IgD-negative memory B cell (primary cell): ENCODE measurements around the gene KANK2. TPM values are rescaled to one million over a fixed set of nuclear protein-coding genes. Genes with fewer than 3 reads are reported as not detected.
"Not testable (repeated sequence)": the region's sequence is repeated elsewhere in the genome, so short reads cannot be mapped to it uniquely, and the experiment has no call there.

Experiments used
- H3K27ac Mint-ChIP-seq, 3 donors: one replicate each; pipeline ENCODE4 v1.8.0; 2020 to 2022; ENCODE audit warnings: mild to moderate bottlenecking in 3 of 3, mixed read lengths in 3 of 3, moderate library complexity in 1 of 3
- H3K27me3 Mint-ChIP-seq: one replicate; pipeline ENCODE4 v1.8.0; 2021; ENCODE audit warnings: mixed read lengths
- H3K36me3 Mint-ChIP-seq: one replicate; pipeline ENCODE4 v1.8.0; 2020; ENCODE audit warnings: mild to moderate bottlenecking, mixed read lengths
- H3K4me1 Mint-ChIP-seq, 3 donors: one replicate each; pipeline ENCODE4 v1.8.0; 2020 to 2022; ENCODE audit warnings: mixed read lengths in 3 of 3, mild to moderate bottlenecking in 1 of 3
- H3K4me3 Mint-ChIP-seq, 4 donors: one replicate each; pipeline ENCODE4 v1.8.0; 2020 to 2022; ENCODE audit warnings: mild to moderate bottlenecking in 4 of 4, mixed read lengths in 4 of 4, moderate library complexity in 3 of 4
- H3K9me3 Mint-ChIP-seq, 3 donors: one replicate each; pipeline ENCODE4 v1.8.0; 2020 to 2021; ENCODE audit warnings: mixed read lengths in 3 of 3, mild to moderate bottlenecking in 1 of 3
- polyA plus RNA-seq: library from polyadenylated mRNA; unstranded; fragments of 300-500 nt; fragmentation: Illumina TruSeq; gene quantifications from one replicate; pipeline ENCODE4 v1.2.3, GENCODE V29; 2021

The KANK2 gene
- polyA plus RNA-seq, 1 donor from 2014 or later: not detected

GRCh38 chr19:11138601-11139300, 58.6 kb downstream of the KANK2 start:
- H3K4me3 Mint-ChIP-seq: peak overlapping the region in 1 of 4 donors; percentile 74

GRCh38 chr19:11137542-11138384, 59.6 kb downstream of the KANK2 start:
- Mint-ChIP-seq H3K36me3 (peaks cover 2% of the 10 kb centered on the region), H3K27ac (peak overlapping the region in 1 of 3 donors; percentile 35), H3K4me1 (peaks cover 0 to 8% (median 0%) of the 10 kb centered on the region in 3 donors), H3K4me3 (peak overlapping the region in 2 of 4 donors; percentile 23 to 54), H3K9me3 (peaks cover 0 to 1% (median 0%) of the 10 kb centered on the region in 3 donors), H3K27me3 (peaks cover 29% of the 10 kb centered on the region)

More at GRCh38 chr19:11138601-11139300, 58.6 kb downstream of the KANK2 start:
- peaks cover 0 to 1% (median 0%) of the 10 kb centered on the region in 3 donors for H3K9me3 Mint-ChIP-seq
- no peak overlapping the region for H3K27ac Mint-ChIP-seq
- H3K27me3 Mint-ChIP-seq: peaks cover 29% of the 10 kb centered on the region
- peaks cover 0 to 8% (median 0%) of the 10 kb centered on the region in 3 donors for H3K4me1 Mint-ChIP-seq
- no peaks in the 10 kb centered on the region for H3K36me3 Mint-ChIP-seq

- Mint-ChIP-seq H3K27ac (no peak overlapping the region), H3K4me1 (peaks cover 0 to 8% (median 0%) of the 10 kb centered on the region in 3 donors), H3K27me3 (peaks cover 29% of the 10 kb centered on the region), H3K4me3 (peak overlapping the region in 2 of 4 donors; percentile 47 to 65), H3K36me3 (peaks cover 2% of the 10 kb centered on the region), H3K9me3 (peaks cover 0 to 1% (median 0%) of the 10 kb centered on the region in 3 donors)
Observed at GRCh38 chr19:11136400-11137101, 60.8 kb downstream of the KANK2 start.

GRCh38 chr19:11131471-11131870, 65.9 kb downstream of the KANK2 start:
- peaks cover 6% of the 10 kb centered on the region for H3K27me3 Mint-ChIP-seq
- H3K4me3 Mint-ChIP-seq: no peak overlapping the region
- peaks cover 2% of the 10 kb centered on the region for H3K36me3 Mint-ChIP-seq
- peaks cover 0 to 3% (median 0%) of the 10 kb centered on the region in 3 donors for H3K4me1 Mint-ChIP-seq
- no peak overlapping the region for H3K27ac Mint-ChIP-seq
- no peaks in the 10 kb centered on the region for H3K9me3 Mint-ChIP-seq

- peaks cover 2% of the 10 kb centered on the region for H3K27me3 Mint-ChIP-seq
- no peak overlapping the region for H3K4me3 Mint-ChIP-seq
- peaks cover 2% of the 10 kb centered on the region for H3K36me3 Mint-ChIP-seq
- peaks cover 0 to 3% (median 1%) of the 10 kb centered on the region in 3 donors for H3K4me1 Mint-ChIP-seq
- peak overlapping the region in 1 of 3 donors; percentile 16 for H3K27ac Mint-ChIP-seq
- no peaks in the 10 kb centered on the region for H3K9me3 Mint-ChIP-seq
Observed at GRCh38 chr19:11130824-11131455, 66.4 kb downstream of the KANK2 start.

- H3K9me3 Mint-ChIP-seq: no peaks in the 10 kb centered on the region
- peaks cover 0 to 3% (median 1%) of the 10 kb centered on the region in 3 donors for H3K4me1 Mint-ChIP-seq
- no peaks in the 10 kb centered on the region for H3K27me3 Mint-ChIP-seq
- H3K27ac Mint-ChIP-seq: peak overlapping the region in 1 of 3 donors; percentile 67
- H3K4me3 Mint-ChIP-seq: no peak overlapping the region
- no peaks in the 10 kb centered on the region for H3K36me3 Mint-ChIP-seq
Observed at GRCh38 chr19:11127905-11128304, 69.4 kb downstream of the KANK2 start.

GRCh38 chr19:11125994-11126685, 71.2 kb downstream of the KANK2 start:
- Mint-ChIP-seq H3K4me1 (peaks cover 0 to 2% (median 1%) of the 10 kb centered on the region in 3 donors), H3K9me3 (no peaks in the 10 kb centered on the region), H3K4me3 (no peak overlapping the region), H3K27me3 (no peaks in the 10 kb centered on the region), H3K27ac (no peak overlapping the region), H3K36me3 (no peaks in the 10 kb centered on the region)

- not testable (repeated sequence) for H3K4me3 Mint-ChIP-seq, H3K4me1 Mint-ChIP-seq, H3K27me3 Mint-ChIP-seq, H3K27ac Mint-ChIP-seq, H3K9me3 Mint-ChIP-seq, H3K36me3 Mint-ChIP-seq
Observed at GRCh38 chr19:11124157-11124556, 73.2 kb downstream of the KANK2 start.

- Mint-ChIP-seq H3K36me3 (no peaks in the 10 kb centered on the region), H3K4me3 (no peak overlapping the region), H3K4me1 (peaks cover 0 to 1% (median 0%) of the 10 kb centered on the region in 3 donors), H3K9me3 (no peaks in the 10 kb centered on the region), H3K27ac (no peak overlapping the region), H3K27me3 (no peaks in the 10 kb centered on the region)
Observed at GRCh38 chr19:11123114-11123513, 74.2 kb downstream of the KANK2 start.

- not testable (repeated sequence) for H3K36me3 Mint-ChIP-seq, H3K27ac Mint-ChIP-seq, H3K4me1 Mint-ChIP-seq, H3K27me3 Mint-ChIP-seq, H3K9me3 Mint-ChIP-seq, H3K4me3 Mint-ChIP-seq
Observed at GRCh38 chr19:11121963-11122362, 75.4 kb downstream of the KANK2 start.

GRCh38 chr19:11116507-11116906, 80.8 kb downstream of the KANK2 start:
- no peaks in the 10 kb centered on the region for H3K27me3 Mint-ChIP-seq
- no peaks in the 10 kb centered on the region for H3K36me3 Mint-ChIP-seq
- peaks cover 0 to 2% (median 0%) of the 10 kb centered on the region in 3 donors for H3K4me1 Mint-ChIP-seq
- H3K27ac Mint-ChIP-seq: no peak overlapping the region
- H3K4me3 Mint-ChIP-seq: no peak overlapping the region
- peaks cover 0 to 1% (median 0%) of the 10 kb centered on the region in 3 donors for H3K9me3 Mint-ChIP-seq

GRCh38 chr19:11115895-11116446, 81.4 kb downstream of the KANK2 start:
- H3K36me3 Mint-ChIP-seq: no peaks in the 10 kb centered on the region
- peaks cover 0 to 2% (median 0%) of the 10 kb centered on the region in 3 donors for H3K4me1 Mint-ChIP-seq
- H3K9me3 Mint-ChIP-seq: peaks cover 0 to 1% (median 0%) of the 10 kb centered on the region in 3 donors
- H3K4me3 Mint-ChIP-seq: no peak overlapping the region
- H3K27me3 Mint-ChIP-seq: no peaks in the 10 kb centered on the region
- H3K27ac Mint-ChIP-seq: peak overlapping the region in 1 of 3 donors; percentile 16

- H3K4me3 Mint-ChIP-seq: no peak overlapping the region
- peaks cover 0 to 2% (median 0%) of the 10 kb centered on the region in 3 donors for H3K4me1 Mint-ChIP-seq
- no peaks in the 10 kb centered on the region for H3K36me3 Mint-ChIP-seq
- H3K27ac Mint-ChIP-seq: no peak overlapping the region
- H3K9me3 Mint-ChIP-seq: peaks cover 0 to 1% (median 0%) of the 10 kb centered on the region in 3 donors
- H3K27me3 Mint-ChIP-seq: no peaks in the 10 kb centered on the region
Observed at GRCh38 chr19:11115042-11115441, 82.3 kb downstream of the KANK2 start.
